CD8-positive, alpha-beta memory T cell (primary cell): ENCODE data around the gene ATP8B1. TPM values are rescaled to one million over a fixed set of nuclear protein-coding genes. Genes with fewer than 3 reads are reported as not detected.
A peak's percentile ranks its signal among the peaks of the same experiment; 100 is the strongest.
"Not testable (repeated sequence)": the region's sequence is repeated elsewhere in the genome, so short reads cannot be mapped to it uniquely, and the experiment has no call there.

Experiments used
- CTCF ChIA-PET: fragments of 350-600 bp; sonication (Branson Sonifier 250); formaldehyde crosslinking; loops from one replicate; lab custom pipeline; 2021; ENCODE audit warnings: antibody characterized with exemption; lab: Charles Lee
- POLR2A ChIA-PET: fragments of 350-600 bp; sonication (Branson Sonifier 250); formaldehyde crosslinking; loops from one replicate; lab custom pipeline; 2021; ENCODE audit warnings: antibody characterized with exemption; lab: Charles Lee
- DNase-seq, 5 donors: peaks; one replicate each; pipeline versions ENCODE4 v3.0.0 to v3.0.0-alpha.2; 2020 to 2022; ENCODE audit warnings: mixed read lengths in 1 of 5
- H3K27ac ChIP-seq: one replicate; pipeline ENCODE4 v1.7.0; 2013; ENCODE audit warnings: low read depth, mild to moderate bottlenecking, low read length, moderate library complexity
- H3K27me3 ChIP-seq: 2 replicates; pipeline ENCODE4 v1.7.0; 2013; ENCODE audit warnings: low read length, mild to moderate bottlenecking; ENCODE audit not compliant: insufficient read depth, poor library complexity, severe bottlenecking
- H3K36me3 ChIP-seq: 2 replicates; pipeline ENCODE4 v1.7.0; 2013; ENCODE audit warnings: mild to moderate bottlenecking, low read length, moderate library complexity; ENCODE audit not compliant: insufficient read depth
- H3K4me1 ChIP-seq: 2 replicates; pipeline ENCODE4 v1.7.0; 2013; ENCODE audit warnings: mild to moderate bottlenecking, low read length, moderate library complexity; ENCODE audit not compliant: insufficient read depth
- H3K4me3 ChIP-seq: 2 replicates; pipeline ENCODE4 v1.7.0; 2013; ENCODE audit warnings: mild to moderate bottlenecking, low read length
- H3K9me3 ChIP-seq: 2 replicates; pipeline ENCODE4 v1.7.0; 2013; ENCODE audit warnings: mild to moderate bottlenecking, low read length
- H3K27ac Mint-ChIP-seq, 8 donors: one replicate each; pipeline ENCODE4 v1.8.0; 2020 to 2021; ENCODE audit warnings: mixed read lengths in 8 of 8, mild to moderate bottlenecking in 6 of 8, inconsistent platforms in 3 of 8, moderate library complexity in 3 of 8
- H3K27me3 Mint-ChIP-seq, 2 donors: one replicate each; pipeline ENCODE4 v1.8.0; 2020 to 2021; ENCODE audit warnings: mixed read lengths in 2 of 2, mild to moderate bottlenecking in 1 of 2, moderate library complexity in 1 of 2
- H3K36me3 Mint-ChIP-seq, 3 donors: one replicate each; pipeline ENCODE4 v1.8.0; 2020 to 2021; ENCODE audit warnings: mixed read lengths in 3 of 3, inconsistent platforms in 1 of 3, mild to moderate bottlenecking in 1 of 3
- H3K4me1 Mint-ChIP-seq, 3 donors: one replicate each; pipeline ENCODE4 v1.8.0; 2020 to 2021; ENCODE audit warnings: mixed read lengths in 3 of 3, inconsistent platforms in 1 of 3, mild to moderate bottlenecking in 1 of 3
- H3K4me3 Mint-ChIP-seq, 7 donors: one replicate each; pipeline ENCODE4 v1.8.0; 2020 to 2021; ENCODE audit warnings: mixed read lengths in 7 of 7, mild to moderate bottlenecking in 6 of 7, moderate library complexity in 4 of 7, inconsistent platforms in 2 of 7
- H3K9me3 Mint-ChIP-seq, 5 donors: one replicate each; pipeline ENCODE4 v1.8.0; 2020 to 2022; ENCODE audit warnings: mixed read lengths in 5 of 5, mild to moderate bottlenecking in 3 of 5, moderate library complexity in 2 of 5, inconsistent platforms in 1 of 5
- polyA plus RNA-seq: library from polyadenylated mRNA; unstranded; fragments of 300-500 nt; fragmentation: Illumina TruSeq; gene quantifications from one replicate; pipeline ENCODE4 v1.2.3, GENCODE V29; 2021
- total RNA-seq, 2 experiments: library from RNA; stranded (reverse); gene quantifications; one replicate each; pipeline ENCODE4 v1.2.3, GENCODE V29; 2021

ATP8B1 gene
- total RNA-seq = not detected
- polyA plus RNA-seq = not detected

- Histone ChIP-seq H3K27me3 (peaks cover 13% of the 10 kb centered on the region), H3K4me3 (no peak within 1 kb of the TSS), H3K9me3 (no peaks in the 10 kb centered on the region), H3K27ac (no peak within 1 kb of the TSS), H3K36me3 (no peaks in the 10 kb centered on the region), H3K4me1 (no peaks in the 10 kb centered on the region)
- H3K27me3 Mint-ChIP-seq = peaks cover 27 to 46% of the 10 kb centered on the region in 2 donors
- H3K9me3 Mint-ChIP-seq = peaks cover 0 to 8% (median 0%) of the 10 kb centered on the region in 5 donors
- ChIA-PET CTCF (no interaction called here), POLR2A (no interaction called here)
- no peak within 1 kb of the TSS for H3K27ac Mint-ChIP-seq
- peak within 1 kb of the TSS in 2 of 7 donors; percentile 20 to 52 for H3K4me3 Mint-ChIP-seq
- DNase-seq = no peak
- H3K4me1 Mint-ChIP-seq = peaks cover 0 to 18% (median 10%) of the 10 kb centered on the region in 3 donors
- H3K36me3 Mint-ChIP-seq = no peaks in the 10 kb centered on the region
These were observed at the start of gene ATP8B1 for GRCh38 chr18:57803103-57803969. Gene ATP8B1 (minus strand): TSS chr18:57803315. CDS start chr18:57731807, 71,508 bp downstream.

GRCh38 chr18:57850063-57850462, 46.9 kb upstream of the ATP8B1 start:
- POLR2A ChIA-PET = no interaction called here
- CTCF ChIA-PET = interaction anchor here (1.0 kb wide), 1 partner anchor 9 kb away, joined by 4 read pairs; no protein-coding TSS in a partner anchor
- Mint-ChIP-seq H3K27ac (no peak overlapping the region), H3K27me3 (peaks cover 8 to 18% of the 10 kb centered on the region in 2 donors), H3K36me3 (no peaks in the 10 kb centered on the region), H3K4me1 (no peaks in the 10 kb centered on the region), H3K4me3 (no peak overlapping the region), H3K9me3 (no peaks in the 10 kb centered on the region)
- no peaks in the 10 kb centered on the region for H3K36me3 ChIP-seq
- no peak overlapping the region for H3K27ac ChIP-seq
- H3K27me3 ChIP-seq = no peaks in the 10 kb centered on the region
- no peak for DNase-seq
- no peaks in the 10 kb centered on the region for H3K9me3 ChIP-seq
- H3K4me1 ChIP-seq = no peaks in the 10 kb centered on the region
- no peak overlapping the region for H3K4me3 ChIP-seq

- DNase-seq, H3K9me3 ChIP-seq, H3K27ac Mint-ChIP-seq, POLR2A ChIA-PET, H3K4me3 Mint-ChIP-seq, H3K27me3 ChIP-seq, H3K4me3 ChIP-seq, H3K4me1 Mint-ChIP-seq, H3K4me1 ChIP-seq, H3K36me3 ChIP-seq, H3K9me3 Mint-ChIP-seq, H3K36me3 Mint-ChIP-seq, CTCF ChIA-PET, H3K27ac ChIP-seq: not testable (repeated sequence)
- peaks cover 11 to 29% of the 10 kb centered on the region in 2 donors for H3K27me3 Mint-ChIP-seq
These were observed 45.3 kb upstream of the ATP8B1 start for GRCh38 chr18:57848374-57848773.

GRCh38 chr18:57847431-57847830, 44.3 kb upstream of the ATP8B1 start:
- H3K4me1 Mint-ChIP-seq, H3K27me3 ChIP-seq, DNase-seq, H3K36me3 ChIP-seq, H3K36me3 Mint-ChIP-seq, CTCF ChIA-PET, H3K4me3 ChIP-seq, H3K9me3 ChIP-seq, H3K9me3 Mint-ChIP-seq, H3K4me1 ChIP-seq, H3K27ac Mint-ChIP-seq, POLR2A ChIA-PET, H3K27ac ChIP-seq, H3K4me3 Mint-ChIP-seq: not testable (repeated sequence)
- H3K27me3 Mint-ChIP-seq = peaks cover 10 to 33% of the 10 kb centered on the region in 2 donors

GRCh38 chr18:57846258-57846657, 43.1 kb upstream of the ATP8B1 start:
- H3K27me3 Mint-ChIP-seq = peaks cover 8 to 29% of the 10 kb centered on the region in 2 donors
- no peaks in the 10 kb centered on the region for H3K4me1 Mint-ChIP-seq
- H3K4me3 Mint-ChIP-seq = no peak overlapping the region
- no peaks in the 10 kb centered on the region for H3K36me3 ChIP-seq
- H3K4me1 ChIP-seq = no peaks in the 10 kb centered on the region
- H3K36me3 Mint-ChIP-seq = no peaks in the 10 kb centered on the region
- ChIA-PET POLR2A (no interaction called here), CTCF (no interaction called here)
- H3K9me3 Mint-ChIP-seq = peaks cover 0 to 4% (median 0%) of the 10 kb centered on the region in 5 donors
- no peak overlapping the region for H3K4me3 ChIP-seq
- H3K27ac ChIP-seq = peak overlapping the region; percentile 29
- no peak overlapping the region for H3K27ac Mint-ChIP-seq
- DNase-seq = no peak
- no peaks in the 10 kb centered on the region for H3K9me3 ChIP-seq
- H3K27me3 ChIP-seq = no peaks in the 10 kb centered on the region

- DNase-seq = no peak
- CTCF ChIA-PET = no interaction called here
- peaks cover 8 to 29% of the 10 kb centered on the region in 2 donors for H3K27me3 Mint-ChIP-seq
These were observed 42.5 kb upstream of the ATP8B1 start for GRCh38 chr18:57845605-57846074.

GRCh38 chr18:57844319-57844718, 41.2 kb upstream of the ATP8B1 start:
- POLR2A ChIA-PET = no interaction called here

More at GRCh38 chr18:57845605-57846074, 42.5 kb upstream of the ATP8B1 start:
- POLR2A ChIA-PET = no interaction called here
- Histone ChIP-seq H3K9me3 (no peaks in the 10 kb centered on the region), H3K4me1 (no peaks in the 10 kb centered on the region), H3K27ac (peak overlapping the region; percentile 29), H3K4me3 (no peak overlapping the region), H3K36me3 (no peaks in the 10 kb centered on the region), H3K27me3 (no peaks in the 10 kb centered on the region)
- no peak overlapping the region for H3K4me3 Mint-ChIP-seq
- H3K9me3 Mint-ChIP-seq = peaks cover 0 to 4% (median 0%) of the 10 kb centered on the region in 5 donors
- H3K27ac Mint-ChIP-seq = no peak overlapping the region
- no peaks in the 10 kb centered on the region for H3K4me1 Mint-ChIP-seq
- H3K36me3 Mint-ChIP-seq = no peaks in the 10 kb centered on the region

GRCh38 chr18:57843386-57843785, 40.3 kb upstream of the ATP8B1 start:
- peaks cover 9 to 36% of the 10 kb centered on the region in 2 donors for H3K27me3 Mint-ChIP-seq
- ChIA-PET CTCF (no interaction called here), POLR2A (no interaction called here)
- DNase-seq = no peak
- H3K4me1 Mint-ChIP-seq = no peaks in the 10 kb centered on the region
- Histone ChIP-seq H3K36me3 (no peaks in the 10 kb centered on the region), H3K4me1 (no peaks in the 10 kb centered on the region), H3K27me3 (no peaks in the 10 kb centered on the region), H3K27ac (no peak overlapping the region), H3K9me3 (no peaks in the 10 kb centered on the region), H3K4me3 (no peak overlapping the region)
- H3K36me3 Mint-ChIP-seq = no peaks in the 10 kb centered on the region
- no peak overlapping the region for H3K27ac Mint-ChIP-seq
- peaks cover 0 to 5% (median 0%) of the 10 kb centered on the region in 5 donors for H3K9me3 Mint-ChIP-seq
- H3K4me3 Mint-ChIP-seq = no peak overlapping the region

More at GRCh38 chr18:57844319-57844718, 41.2 kb upstream of the ATP8B1 start:
- Histone ChIP-seq H3K36me3 (no peaks in the 10 kb centered on the region), H3K4me1 (no peaks in the 10 kb centered on the region), H3K9me3 (no peaks in the 10 kb centered on the region), H3K27ac (no peak overlapping the region), H3K4me3 (no peak overlapping the region), H3K27me3 (no peaks in the 10 kb centered on the region)
- no peaks in the 10 kb centered on the region for H3K4me1 Mint-ChIP-seq
- CTCF ChIA-PET = no interaction called here
- H3K36me3 Mint-ChIP-seq = no peaks in the 10 kb centered on the region
- H3K27me3 Mint-ChIP-seq = peaks cover 8 to 27% of the 10 kb centered on the region in 2 donors
- peak overlapping the region in 1 of 7 donors; percentile 6 for H3K4me3 Mint-ChIP-seq
- no peak overlapping the region for H3K27ac Mint-ChIP-seq
- H3K9me3 Mint-ChIP-seq = peaks cover 0 to 4% (median 0%) of the 10 kb centered on the region in 5 donors
- DNase-seq = no peak
